Bone marrow (tissue), 2 donors: ENCODE results near the gene SECISBP2.
"Not testable (repeated sequence)": the region's sequence is repeated elsewhere in the genome, so short reads cannot be mapped to it uniquely, and the experiment has no call there.

Experiments used
- DNase-seq, 2 donors: peaks; one replicate each; lab custom pipeline; 2025; lab: John Stamatoyannopoulos, UW

SECISBP2 gene

DNA sequence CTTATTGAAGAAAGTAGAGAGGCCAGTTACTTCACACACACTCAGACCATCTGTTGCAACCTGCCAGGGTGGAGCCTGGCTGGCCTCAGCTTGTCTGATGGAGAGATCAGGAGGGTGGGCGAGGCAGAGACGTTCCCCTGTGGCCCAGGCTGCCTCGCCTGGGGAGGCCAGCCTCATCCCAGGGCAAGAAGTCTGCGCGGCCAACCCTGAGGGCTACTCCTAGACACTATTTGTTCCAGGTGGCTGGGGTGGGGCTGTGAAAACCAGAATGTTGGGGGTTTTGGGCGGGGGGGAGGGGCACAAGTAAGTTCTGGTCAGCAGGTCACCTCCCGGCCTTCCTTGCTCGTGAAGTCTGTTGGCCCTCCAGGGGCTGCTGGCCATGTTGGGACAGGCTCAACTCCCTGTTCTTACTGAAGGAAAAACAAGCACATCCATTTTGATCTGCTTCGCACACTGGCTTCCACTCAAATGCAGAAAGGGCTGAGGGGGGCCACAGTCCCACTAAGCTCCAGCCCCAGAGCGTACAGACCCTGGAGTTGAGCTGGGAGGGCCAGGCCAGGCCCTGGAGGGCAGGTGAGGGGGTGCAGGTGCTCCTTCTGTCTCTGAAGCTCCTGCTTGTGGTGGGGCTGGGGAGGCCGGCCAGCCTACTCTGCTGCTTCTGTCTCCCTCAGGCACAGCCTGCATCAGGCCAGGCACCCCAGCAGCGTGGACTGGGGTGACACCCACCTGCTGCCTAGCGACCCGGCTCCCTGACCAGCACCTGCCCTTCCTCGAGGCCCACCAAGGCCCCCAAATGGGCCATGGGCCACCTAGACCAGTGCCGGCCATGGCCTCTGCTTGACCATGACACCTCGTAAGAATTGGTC is 46.6 kb downstream of the SECISBP2 start:
- DNase-seq = no peak

DNA sequence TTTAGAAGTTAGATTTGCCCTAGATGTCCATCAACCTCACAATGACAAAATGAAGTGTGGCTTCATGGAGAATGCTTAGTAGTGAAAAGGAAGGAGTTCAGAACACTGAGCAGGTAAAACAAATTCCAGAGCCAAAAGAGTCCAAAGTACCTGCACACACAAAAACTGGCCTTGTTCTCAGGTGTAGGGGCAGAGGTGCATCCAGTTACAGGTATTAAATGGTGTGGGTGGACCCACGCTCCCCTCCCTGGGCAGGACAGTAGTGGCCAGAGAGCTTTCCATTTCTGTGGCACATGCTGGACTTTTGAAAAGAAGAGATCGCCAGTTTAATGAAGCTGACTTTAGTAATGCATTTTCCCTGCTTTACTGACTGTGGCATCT is 47.2 kb downstream of the SECISBP2 start:
- no peak for DNase-seq

DNA sequence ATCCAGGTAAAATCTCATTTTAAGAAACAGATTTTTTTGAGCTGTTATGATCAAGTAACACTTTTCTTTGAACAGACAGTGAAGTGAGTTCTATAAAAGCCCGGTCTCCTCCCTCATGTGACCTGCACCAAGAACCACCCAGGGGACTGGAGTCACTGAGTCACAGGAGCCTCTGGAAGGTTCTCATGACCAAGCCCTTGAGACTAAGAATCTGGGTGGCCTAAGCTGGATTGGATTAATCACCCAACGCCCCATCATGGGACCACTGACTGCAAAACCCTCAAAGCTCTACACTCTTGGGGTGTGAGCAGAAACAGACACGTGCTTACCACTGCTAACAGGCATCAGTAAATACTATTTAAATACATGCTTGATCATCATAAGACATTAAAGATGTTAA is 48.4 kb downstream of the SECISBP2 start:
- DNase-seq = no peak

GRCh38 chr9:89367281-89367680 is 49.0 kb downstream of the SECISBP2 start:
- no peak for DNase-seq

GRCh38 chr9:89367726-89368437 is 49.6 kb downstream of the SECISBP2 start:
- no peak for DNase-seq

DNA sequence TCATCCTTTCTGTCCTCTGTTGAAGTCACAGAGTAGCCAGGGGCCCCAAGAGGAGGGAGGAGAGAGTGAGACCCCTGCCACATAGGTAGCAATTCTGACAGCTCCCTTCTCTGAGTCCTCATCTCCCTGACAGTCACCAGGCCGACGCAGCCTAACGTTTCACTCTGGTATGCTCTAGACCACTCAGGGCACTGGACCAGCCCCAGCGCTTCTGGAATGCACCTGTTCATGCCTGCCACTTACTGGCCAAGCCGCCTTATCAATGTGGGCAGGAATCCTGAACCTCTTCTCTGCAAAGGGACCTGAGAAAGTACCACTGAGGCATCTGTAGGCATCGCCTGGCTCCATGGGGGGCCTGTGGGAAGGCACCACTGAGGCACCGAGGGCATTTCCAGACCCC is 50.2 kb downstream of the SECISBP2 start:
- no peak for DNase-seq

- no peak for DNase-seq
These were observed 50.7 kb downstream of the SECISBP2 start for GRCh38 chr9:89368978-89369377.

DNA sequence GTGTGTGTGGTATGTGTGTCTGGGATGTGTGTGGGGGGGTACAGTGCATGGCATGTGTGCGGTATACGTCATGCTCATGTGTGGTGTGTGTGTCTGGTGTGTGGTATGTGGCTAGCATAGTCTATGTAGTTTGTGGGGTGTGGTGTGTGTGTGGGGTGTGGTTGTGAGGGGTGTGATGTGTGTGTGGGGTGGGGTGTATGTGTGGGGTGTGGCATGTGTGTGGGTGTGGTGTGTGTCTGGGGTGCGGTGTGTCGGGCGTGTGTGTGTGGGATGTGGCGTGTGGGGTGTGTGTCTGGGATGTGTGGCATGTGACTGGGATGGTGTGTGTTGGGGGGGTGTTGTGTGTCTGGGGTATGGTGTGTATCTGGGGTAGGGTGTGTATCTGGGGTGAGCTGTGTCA is 52.3 kb downstream of the SECISBP2 start:
- no peak for DNase-seq

- not testable (repeated sequence) for DNase-seq
These were observed 53.5 kb downstream of the SECISBP2 start for GRCh38 chr9:89371791-89372190.

DNA sequence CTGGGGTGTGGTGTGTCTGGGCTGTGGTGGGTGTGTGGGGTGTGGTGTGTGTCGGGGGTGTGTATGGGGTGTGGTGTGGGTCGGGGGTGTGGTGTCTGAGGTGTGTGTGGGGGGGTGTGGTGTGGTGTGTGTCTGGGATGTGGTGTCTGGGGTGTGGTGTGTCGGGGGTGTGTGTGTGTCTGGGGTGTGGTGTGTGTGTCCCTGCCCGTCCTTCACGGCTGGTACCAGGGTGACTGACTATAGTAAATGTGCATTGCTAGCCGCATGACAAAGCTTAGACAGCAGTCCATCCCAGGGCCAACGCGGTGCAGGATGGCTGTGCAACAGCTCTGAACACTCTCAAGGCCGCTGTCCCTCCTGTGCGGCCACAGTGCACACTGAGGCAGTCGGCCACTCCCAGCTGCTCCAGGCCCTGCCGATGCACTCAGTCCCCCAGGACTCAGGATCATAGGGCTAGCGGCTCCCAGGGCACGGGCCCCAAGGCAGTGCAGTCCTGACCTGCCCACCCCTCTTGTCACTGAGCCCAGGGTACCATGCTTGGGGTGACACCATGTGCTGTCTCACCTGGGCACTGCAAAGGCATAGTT is 54.0 kb downstream of the SECISBP2 start:
- no peak for DNase-seq

GRCh38 chr9:89372979-89373378 is 54.7 kb downstream of the SECISBP2 start:
- DNase-seq = no peak

DNA sequence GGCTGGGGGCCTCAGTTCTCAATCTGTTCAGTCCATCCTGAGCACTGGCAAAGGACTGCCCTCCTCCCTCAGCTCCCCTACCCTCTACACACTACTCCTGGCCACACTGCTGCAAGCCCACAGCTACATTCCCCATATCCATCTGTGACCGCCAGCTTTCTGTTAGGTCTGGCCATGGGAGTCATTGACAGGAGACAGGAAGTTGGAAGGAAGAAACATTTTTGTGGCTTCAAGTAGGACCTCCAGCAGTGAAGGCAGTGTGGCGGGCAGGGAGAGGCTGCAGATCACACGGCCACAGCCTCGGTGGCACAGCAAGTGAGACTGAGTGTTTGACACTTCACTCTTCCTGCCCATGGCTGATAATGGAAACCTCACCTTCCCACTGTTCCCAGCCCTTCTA is 55.9 kb downstream of the SECISBP2 start:
- no peak for DNase-seq

- DNase-seq = peak in 1 of 2 donors; percentile 65
These were observed 57.0 kb downstream of the SECISBP2 start for GRCh38 chr9:89375191-89375760.

DNA sequence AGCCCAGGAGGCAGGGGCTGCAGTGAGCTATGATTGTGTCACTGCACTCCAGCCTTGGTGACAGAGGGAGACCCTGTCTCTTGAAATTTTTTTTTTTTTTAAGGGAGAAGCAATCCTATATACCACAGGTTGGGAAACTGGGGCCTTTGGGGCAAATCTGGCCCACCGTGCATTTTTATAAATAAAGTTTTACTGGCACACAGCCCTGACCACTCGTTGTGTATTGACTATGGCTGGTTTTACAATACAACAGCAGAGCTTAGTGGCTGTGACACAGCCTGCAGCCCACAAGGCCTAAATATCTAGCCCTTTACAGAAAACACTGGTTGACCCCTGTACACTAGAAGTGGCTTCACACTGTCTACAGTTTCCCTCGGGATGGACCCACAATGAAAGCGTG is 58.0 kb downstream of the SECISBP2 start:
- no peak for DNase-seq

GRCh38 chr9:89376741-89377351 is 58.5 kb downstream of the SECISBP2 start:
- no peak for DNase-seq

- DNase-seq = no peak
These were observed 59.1 kb downstream of the SECISBP2 start for GRCh38 chr9:89377411-89377810.

DNA sequence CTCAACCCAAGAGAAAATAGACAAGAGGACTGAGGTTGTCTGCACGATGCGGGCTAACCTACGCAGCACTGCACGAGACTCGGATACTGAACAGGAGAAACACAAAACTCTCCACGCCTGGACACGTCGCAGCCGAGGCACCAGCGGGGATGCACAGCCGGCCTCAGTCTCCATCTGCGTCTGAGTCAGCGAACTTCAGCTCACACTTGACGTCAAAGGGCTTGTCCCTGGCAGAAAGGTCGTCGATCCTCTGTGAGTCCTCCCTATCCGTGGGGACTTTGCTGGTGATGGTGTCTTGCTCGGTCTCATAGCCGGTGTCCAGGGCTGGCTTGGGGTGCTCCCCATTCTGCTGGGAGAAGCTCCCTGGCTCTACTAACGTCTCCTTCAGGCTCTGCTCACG is 60.2 kb downstream of the SECISBP2 start:
- DNase-seq = no peak

DNA sequence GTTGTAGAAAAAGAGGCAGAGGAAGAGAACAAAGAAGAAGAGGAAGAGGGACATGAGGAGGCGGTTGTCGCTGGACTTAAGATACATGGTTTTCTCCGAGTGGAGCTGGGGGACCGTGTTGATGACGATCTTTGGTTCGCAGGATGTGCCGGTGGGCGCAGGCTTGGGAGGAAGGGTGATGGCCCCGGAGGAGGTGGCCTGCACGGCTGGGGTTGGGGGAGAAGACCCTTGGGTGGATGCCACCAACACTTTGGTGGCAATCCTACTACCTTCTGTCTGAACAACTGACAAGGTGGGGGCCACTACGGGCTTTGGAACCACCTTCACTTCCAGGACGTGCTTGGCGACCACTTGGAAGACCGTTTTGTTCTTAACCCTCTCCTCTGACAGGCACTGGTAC is 60.7 kb downstream of the SECISBP2 start:
- no peak for DNase-seq

GRCh38 chr9:89379508-89380115 is 61.3 kb downstream of the SECISBP2 start:
- no peak for DNase-seq

GRCh38 chr9:89380437-89381307 is 62.4 kb downstream of the SECISBP2 start:
- DNase-seq = no peak

DNA sequence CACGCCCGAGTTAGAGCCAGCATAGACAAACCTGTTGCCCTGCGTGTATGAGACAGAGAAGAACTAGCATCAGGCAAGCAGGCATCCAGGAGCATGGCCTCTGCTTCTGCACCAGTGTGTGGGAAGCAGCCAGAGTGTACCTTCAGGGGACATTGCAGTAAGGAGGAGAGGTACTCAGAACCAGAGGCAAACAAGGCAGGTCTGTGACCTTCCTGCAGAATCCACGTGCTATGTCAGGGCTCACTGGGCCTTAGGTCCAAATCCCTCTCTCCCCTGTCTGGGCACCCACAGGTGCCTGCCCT is 63.0 kb downstream of the SECISBP2 start:
- DNase-seq = no peak
